Activated CD4-positive, alpha-beta T cell treated with anti-CD3 and anti-CD28 coated beads, Interleukin-2, amount 50 U/mL, for 1 hour (primary cell): Measurements from ENCODE around the gene RNF4.
"Not testable (repeated sequence)": the region's sequence is repeated elsewhere in the genome, so short reads cannot be mapped to it uniquely, and the experiment has no call there.

Experiments used
- DNase-seq: peaks from one replicate; pipeline ENCODE4 v3.0.0-alpha.2; 2020

Gene RNF4

DNA sequence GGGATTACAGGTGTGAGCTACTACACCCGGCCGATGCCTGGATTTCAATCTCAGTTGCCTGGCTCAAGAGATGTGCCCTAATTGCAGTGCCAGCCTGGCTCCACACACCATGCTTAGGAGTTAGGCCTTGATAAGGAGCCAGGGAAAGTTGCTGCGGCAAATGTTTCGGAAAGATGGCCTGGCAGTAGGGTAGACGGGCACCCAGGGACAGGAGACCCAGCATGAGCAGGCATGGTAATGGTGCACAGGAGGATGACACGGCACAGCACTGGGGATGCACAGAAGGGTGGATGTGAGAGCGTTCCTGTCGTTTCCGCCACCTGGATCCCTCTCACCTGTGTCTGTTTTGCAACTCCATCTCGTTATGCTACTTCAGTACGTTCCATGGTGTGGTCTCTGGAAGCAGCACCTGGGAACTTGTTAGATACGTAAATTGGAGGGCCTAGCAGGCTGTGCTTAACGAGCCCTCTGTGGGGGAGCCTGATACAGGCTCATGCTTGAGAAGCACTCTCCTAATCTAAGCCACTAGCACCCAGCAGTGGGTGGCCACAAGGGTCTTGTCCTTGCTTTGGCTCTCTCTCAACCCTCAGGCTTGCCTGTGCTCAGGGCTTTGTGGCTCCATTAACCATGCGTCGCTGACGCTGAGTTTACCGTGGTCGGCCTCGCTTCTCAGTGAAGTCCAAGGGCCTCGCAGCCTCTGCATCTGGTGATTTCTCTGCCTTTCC is 20.3 kb downstream of the RNF4 start:
- DNase-seq: no peak

GRCh38 chr4:2489841-2490552 is 21.1 kb downstream of the RNF4 start:
- DNase-seq: no peak

GRCh38 chr4:2492970-2493369 is 24.1 kb downstream of the RNF4 start:
- no peak for DNase-seq

- no peak for DNase-seq
Measured at GRCh38 chr4:2494992-2495391, 26.1 kb downstream of the RNF4 start.

DNA sequence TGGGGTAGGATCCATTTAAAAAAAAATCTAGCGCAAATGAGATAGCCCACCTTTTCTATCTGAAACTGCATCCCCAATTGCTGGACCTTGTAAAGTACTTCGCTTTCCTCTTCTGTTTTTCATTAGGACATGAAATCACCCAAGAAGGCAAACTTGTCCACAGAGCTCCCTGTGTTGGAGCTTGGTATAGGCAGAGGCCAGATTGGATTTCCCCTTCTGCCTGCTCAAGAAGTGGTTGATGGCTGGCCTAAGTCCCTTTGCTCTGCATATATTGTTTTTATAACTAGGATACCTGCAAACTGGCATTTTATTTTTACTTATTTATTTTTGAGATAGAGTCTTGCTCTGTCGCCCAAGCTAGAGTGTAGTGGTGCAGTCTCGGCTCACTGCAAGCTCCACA is 28.4 kb downstream of the RNF4 start:
- no peak for DNase-seq

- no peak for DNase-seq
Measured at GRCh38 chr4:2497931-2498330, 29.0 kb downstream of the RNF4 start.

DNA sequence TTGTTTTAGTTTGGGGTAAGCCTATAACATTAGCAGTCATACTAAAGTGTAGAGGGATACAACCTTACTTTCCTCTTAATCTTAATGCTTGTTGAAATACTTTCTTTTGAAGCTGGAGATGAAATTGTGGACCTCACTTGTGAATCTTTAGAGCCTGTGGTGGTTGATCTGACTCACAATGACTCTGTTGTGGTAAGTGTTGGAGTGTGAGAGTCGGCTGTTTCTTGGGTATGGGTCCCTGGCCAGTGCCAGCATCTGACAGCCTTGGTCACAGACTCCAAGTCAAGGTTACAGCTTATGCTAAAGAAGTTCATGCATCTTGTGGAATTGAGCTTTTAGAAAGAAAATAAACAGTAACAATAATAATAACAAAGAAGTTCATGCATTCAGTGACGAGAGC is 31.6 kb downstream of the RNF4 start:
- no peak for DNase-seq

- no peak for DNase-seq
Measured at GRCh38 chr4:2501034-2501594, 32.2 kb downstream of the RNF4 start.

DNA sequence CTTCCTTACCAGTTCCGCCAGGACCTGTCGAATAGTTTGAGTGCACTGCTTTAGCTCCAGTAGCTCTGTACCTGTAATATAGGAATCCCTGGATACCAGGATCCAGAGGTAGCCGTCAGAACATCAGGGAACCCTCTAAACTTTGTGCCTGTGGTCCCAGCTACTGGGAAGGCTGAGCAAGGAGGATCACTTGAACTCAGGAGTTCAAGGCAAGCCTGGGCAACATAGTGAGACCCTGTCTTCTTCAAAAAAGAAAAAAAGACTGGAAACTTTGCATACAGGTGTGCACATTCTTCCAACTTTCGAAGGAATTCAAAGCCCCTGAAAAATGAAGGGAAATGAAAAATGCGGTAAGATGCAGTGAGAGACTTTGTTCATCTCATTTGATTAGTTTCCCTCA is 34.9 kb downstream of the RNF4 start:
- DNase-seq: no peak

- no peak for DNase-seq
Measured at GRCh38 chr4:2507259-2507658, 38.4 kb downstream of the RNF4 start.

DNA sequence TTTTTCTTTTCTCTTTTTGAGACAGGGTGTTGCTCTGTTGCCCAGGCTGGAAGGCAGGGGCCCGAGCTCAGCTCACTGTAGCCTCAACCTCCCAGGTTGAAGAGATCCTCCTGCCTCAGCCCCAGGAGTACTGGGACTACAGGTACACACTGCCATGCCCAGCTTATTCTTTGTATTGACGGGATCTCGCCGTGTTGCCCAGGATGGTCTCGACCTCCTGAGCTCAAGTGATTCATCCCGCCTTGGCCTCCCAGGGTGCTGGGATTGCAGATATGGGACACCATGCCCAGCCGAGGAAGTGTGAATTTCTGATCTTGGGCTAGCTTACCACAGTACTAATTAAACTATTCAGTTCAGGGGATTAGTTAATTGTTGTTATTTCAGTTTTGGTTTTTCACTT is 38.9 kb downstream of the RNF4 start:
- DNase-seq: no peak

DNA sequence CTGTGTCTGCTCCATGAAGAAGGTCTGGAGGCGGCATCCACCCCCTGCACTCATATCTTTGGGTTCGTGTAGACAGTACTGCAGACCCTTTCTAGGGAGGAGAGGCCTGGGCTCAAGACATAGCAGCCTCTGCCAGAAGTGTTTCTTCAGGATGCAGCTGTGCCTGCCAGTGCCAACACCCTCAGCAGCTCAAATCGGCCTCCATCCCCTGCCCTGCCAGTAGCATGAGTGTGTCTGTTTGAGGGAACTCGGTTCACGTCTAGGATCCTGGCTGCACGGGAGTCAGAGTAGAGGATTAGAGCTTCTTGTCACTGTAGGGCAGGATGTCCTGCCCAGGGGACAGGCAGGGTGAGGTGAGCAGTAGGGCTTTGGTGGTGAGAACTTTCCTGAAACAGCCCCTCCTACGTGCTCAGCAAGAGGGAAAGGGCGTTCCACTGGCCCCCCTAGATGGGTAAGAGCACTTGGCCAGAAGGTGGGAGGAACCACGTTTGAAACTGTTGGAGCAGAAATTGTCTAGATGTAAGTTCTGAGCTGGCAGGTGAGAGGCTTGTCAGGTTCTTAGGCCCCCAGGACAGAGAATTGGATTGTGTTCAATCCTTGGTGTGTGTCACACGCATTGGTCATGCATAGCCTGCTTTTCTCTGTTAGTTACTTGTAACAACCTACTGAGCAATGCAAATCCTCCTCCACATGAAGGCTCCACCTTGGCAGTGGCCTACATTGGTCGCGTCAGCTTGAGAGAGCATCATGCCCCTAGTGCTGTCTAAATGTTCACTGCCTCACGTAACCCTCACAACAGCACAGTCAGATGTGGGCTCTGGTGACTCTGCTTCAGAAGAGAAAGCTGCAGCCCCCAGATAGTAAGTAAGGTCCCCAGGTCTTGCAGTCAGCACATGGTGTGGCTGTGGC is 41.7 kb downstream of the RNF4 start:
- DNase-seq: no peak

- no peak for DNase-seq
Measured at GRCh38 chr4:2511645-2512131, 42.8 kb downstream of the RNF4 start.

DNA sequence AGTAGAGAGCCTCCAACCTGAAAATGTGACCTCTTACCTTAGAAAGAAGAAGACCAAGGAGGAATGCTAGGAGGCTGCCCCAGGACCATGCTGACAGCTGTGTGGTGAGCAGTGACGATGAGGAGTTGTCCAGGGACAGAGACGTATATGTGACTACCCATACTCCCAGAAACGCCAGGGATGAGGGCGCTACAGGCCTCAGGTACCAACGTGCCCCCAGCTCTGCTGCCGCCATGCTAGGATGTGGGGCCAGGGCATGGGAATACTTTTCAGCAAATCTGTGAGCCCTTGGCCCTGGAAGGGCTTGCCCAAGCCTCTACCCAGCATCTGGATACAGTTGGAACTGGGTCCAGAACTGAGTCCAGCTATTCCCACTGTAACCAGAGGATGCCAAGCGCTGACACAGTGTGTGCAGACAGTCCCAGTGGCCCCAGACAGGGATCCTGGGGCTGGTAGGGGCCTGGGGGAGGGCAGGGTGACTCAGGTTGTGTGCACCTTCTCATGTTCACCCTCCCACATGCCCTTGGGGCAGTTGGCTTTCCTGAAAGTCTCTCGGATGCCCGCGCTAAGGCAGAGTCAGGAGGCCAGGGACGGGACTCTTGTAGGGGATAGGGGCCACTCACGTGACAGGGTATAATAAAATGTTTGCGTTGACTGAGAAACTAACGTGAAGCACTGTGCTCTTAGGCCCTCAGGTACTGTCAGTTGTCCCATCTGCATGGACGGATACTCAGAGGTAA is 43.7 kb downstream of the RNF4 start:
- no peak for DNase-seq

GRCh38 chr4:2514193-2514592 is 45.3 kb downstream of the RNF4 start:
- not testable (repeated sequence) for DNase-seq

DNA sequence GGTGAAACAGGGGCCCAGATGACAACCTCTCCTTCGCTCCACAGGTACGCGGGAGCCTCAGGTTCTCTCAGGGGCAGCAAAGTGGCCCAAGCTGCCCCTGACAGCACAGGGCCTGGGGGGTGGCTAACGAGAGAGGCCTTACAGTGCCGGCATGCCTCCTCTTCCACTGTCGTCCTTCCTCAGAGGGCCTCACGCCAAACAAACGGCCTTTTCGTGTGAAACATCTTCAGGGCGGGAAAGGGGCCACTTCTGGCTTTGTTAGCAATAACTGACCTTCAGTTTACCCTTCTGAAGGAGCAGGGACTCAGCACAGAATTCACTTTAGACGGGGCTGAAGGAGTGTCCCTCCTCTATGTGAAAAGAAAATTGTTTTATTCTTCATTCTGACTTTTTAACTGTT is 46.0 kb downstream of the RNF4 start:
- DNase-seq: not testable (repeated sequence)

GRCh38 chr4:2515830-2516550 is 47.1 kb downstream of the RNF4 start:
- no peak for DNase-seq

DNA sequence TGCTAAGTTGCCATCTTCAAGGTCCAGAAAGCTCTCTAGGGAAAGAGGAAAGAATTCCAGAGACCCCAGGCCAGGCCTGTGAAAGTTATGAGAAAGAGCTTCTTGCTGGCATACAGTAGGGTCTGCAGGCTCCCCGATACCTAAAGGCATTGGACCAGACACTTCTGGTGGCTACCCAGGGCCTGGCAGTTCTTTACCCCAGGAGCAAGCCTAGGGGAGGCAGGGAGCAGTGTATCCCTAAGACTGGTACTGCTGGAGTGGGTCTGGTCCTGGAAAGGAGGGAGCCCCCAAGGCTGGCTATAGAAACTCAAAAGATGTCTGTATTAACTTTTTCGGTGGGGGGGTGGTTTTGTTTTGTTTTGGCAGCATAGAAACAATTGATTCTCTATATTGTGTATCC is 47.7 kb downstream of the RNF4 start:
- DNase-seq: no peak

- DNase-seq: no peak
Measured at GRCh38 chr4:2526559-2526958, 57.7 kb downstream of the RNF4 start.

DNA sequence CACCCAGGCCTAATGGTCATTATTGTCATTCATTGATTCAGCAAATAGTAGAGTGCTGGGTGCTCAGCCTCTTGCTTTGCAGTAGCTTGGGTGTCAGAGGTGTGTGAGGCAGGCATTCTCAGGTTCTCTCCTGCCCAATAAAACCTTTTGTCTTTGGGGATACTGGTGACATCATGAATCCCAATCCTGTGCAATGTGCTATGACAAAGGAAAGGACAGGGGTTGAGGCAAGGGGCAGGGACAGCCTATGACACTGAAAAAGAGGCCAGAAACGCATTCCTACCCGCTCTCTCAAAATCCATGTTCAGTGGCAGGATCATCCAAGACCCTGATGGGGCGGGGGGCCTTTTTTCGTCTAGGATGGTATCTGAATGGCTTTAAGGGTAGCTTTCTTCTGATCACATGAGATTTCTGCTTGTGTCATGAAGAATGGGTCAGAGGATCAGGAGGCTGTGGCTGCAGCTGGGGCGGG is 66.0 kb downstream of the RNF4 start:
- no peak for DNase-seq

DNA sequence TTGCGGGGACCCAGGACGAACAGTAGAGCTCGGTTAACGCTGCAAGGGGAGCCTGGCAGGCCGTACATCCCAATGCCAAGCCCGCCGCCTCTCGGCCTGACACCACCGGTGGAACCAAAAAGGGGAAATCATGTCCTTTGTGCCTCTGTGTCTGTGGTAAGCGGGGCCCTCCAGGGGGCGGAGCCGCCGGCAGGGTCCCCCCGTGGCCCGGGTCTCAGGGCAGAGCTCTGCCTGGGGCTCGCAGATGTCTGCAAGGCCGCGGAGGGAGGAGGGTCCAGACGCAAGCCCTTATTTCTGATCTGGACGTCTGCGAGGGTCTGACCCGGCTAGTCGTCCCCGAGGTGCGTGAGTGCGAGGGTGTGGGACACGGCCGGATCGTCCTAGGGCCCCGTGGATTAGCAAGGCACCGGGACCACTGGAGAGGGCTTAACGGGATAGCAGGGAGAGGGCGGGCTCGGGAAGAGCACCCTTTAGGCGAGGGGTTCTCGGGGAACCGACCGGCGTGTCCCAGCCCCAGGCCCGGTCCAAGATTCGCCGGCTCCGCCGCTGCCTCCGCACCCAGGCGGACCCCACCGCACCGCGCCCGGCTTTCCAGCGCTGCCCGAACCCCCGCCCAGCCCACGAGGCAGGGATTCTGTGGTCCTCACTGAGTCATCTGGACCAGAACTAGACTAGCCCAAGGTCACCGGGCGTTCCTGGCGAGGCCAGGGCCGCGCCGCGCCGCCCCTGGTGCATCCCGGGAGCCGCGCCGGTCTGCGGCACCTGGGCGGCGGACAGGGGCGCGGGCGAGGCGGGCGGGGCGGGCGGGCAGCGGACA is 66.7 kb downstream of the RNF4 start:
- peak; percentile 38 for DNase-seq
